Karpas-422 (cell line): ENCODE data around the gene UGT1A8. TPM values are rescaled to one million over a fixed set of nuclear protein-coding genes. Genes with fewer than 3 reads are reported as not detected.
A peak's percentile ranks its signal among the peaks of the same experiment; 100 is the strongest.

ENCODE experiments used
- DNase-seq: peaks from one replicate; pipeline ENCODE4 v3.0.0-alpha.2; 2015
- H2AFZ ChIP-seq: fragments of 200-600 bp; sonication (generic); 2 replicates; pipeline ENCODE4 v1.6.1; 2014; ENCODE audit warnings: antibody characterized with exemption, low read length, mixed read lengths
- H3K27ac ChIP-seq: fragments of 200-600 bp; sonication (generic); 2 replicates; pipeline ENCODE4 v1.5.1; 2014; ENCODE audit warnings: mild to moderate bottlenecking, low read length, moderate library complexity
- H3K27me3 ChIP-seq: fragments of 200-600 bp; sonication (generic); 2 replicates; pipeline ENCODE4 v1.6.1; 2014; ENCODE audit warnings: low read length, mixed read lengths
- H3K36me3 ChIP-seq: fragments of 200-600 bp; sonication (generic); 2 replicates; pipeline ENCODE4 v1.6.1; 2014; ENCODE audit warnings: low read length, mixed read lengths; ENCODE audit not compliant: insufficient read depth
- H3K4me1 ChIP-seq: fragments of 200-600 bp; sonication (generic); 2 replicates; pipeline ENCODE4 v1.6.1; 2014; ENCODE audit warnings: mild to moderate bottlenecking, low read length, mixed read lengths
- H3K4me2 ChIP-seq: fragments of 200-600 bp; sonication (generic); 2 replicates; pipeline ENCODE4 v1.6.1; 2014; ENCODE audit warnings: low read length, low read depth, mild to moderate bottlenecking; ENCODE audit not compliant: poor library complexity, severe bottlenecking
- H3K4me3 ChIP-seq: fragments of 200-600 bp; sonication (generic); 2 replicates; pipeline ENCODE4 v1.5.1; 2014; ENCODE audit warnings: mild to moderate bottlenecking, antibody characterized with exemption, low read length, mixed read lengths
- H3K79me2 ChIP-seq: fragments of 200-600 bp; sonication (generic); 2 replicates; pipeline ENCODE4 v1.6.1; 2014; ENCODE audit warnings: mild to moderate bottlenecking, low read length, mixed read lengths
- H3K9ac ChIP-seq: fragments of 200-600 bp; sonication (generic); 2 replicates; pipeline ENCODE4 v1.6.0; 2014; ENCODE audit warnings: low read length
- H3K9me2 ChIP-seq: fragments of 200-600 bp; sonication (generic), shearing (Covaris generic); replicated peaks from 2 replicates; pipeline ENCODE4 v1.6.0; 2014; ENCODE audit warnings: mild to moderate bottlenecking, low read length, moderate library complexity; ENCODE audit not compliant: insufficient read depth
- H3K9me3 ChIP-seq: fragments of 300-700, 200-600 bp; sonication (generic); 2 replicates; pipeline ENCODE4 v1.6.1; 2014; ENCODE audit warnings: low read length, mixed read lengths
- H4K20me1 ChIP-seq: fragments of 200-600 bp; sonication (generic); 2 replicates; pipeline ENCODE4 v1.6.1; 2014; ENCODE audit warnings: mild to moderate bottlenecking, antibody characterized with exemption, low read length, low read depth; ENCODE audit not compliant: insufficient read depth
- total RNA-seq: library from RNA; depleted of rRNA; stranded (reverse); fragments of >200 nt; shearing (Covaris generic); gene quantifications from 2 replicates; pipeline ENCODE4 v1.2.3, GENCODE V29; 2014; ENCODE audit warnings: low replicate concordance; rRNA removed

UGT1A8 gene
- total RNA-seq, 1 experiment from 2014 or later: not detected

GRCh38 chr2:233819884-233820773 lies 202.7 kb downstream of the UGT1A8 start:
- no peak overlapping the region for H3K4me3 ChIP-seq
- no peak for DNase-seq
- H3K36me3 ChIP-seq: no peaks in the 10 kb centered on the region
- no peak overlapping the region for H3K27ac ChIP-seq
- H3K4me2 ChIP-seq: no peak overlapping the region
- H3K27me3 ChIP-seq: no peaks in the 10 kb centered on the region
- H4K20me1 ChIP-seq: no peaks in the 10 kb centered on the region
- no peak overlapping the region for H3K9ac ChIP-seq
- H3K9me3 ChIP-seq: no peaks in the 10 kb centered on the region
- no peaks in the 10 kb centered on the region for H3K9me2 ChIP-seq
- H3K4me1 ChIP-seq: peaks cover 59% of the 10 kb centered on the region
- H3K79me2 ChIP-seq: no peaks in the 10 kb centered on the region
- no peak overlapping the region for H2AFZ ChIP-seq

- Histone ChIP-seq H3K4me2 (no peak overlapping the region), H3K27me3 (no peaks in the 10 kb centered on the region), H3K9ac (no peak overlapping the region), H3K27ac (no peak overlapping the region), H4K20me1 (no peaks in the 10 kb centered on the region), H2AFZ (no peak overlapping the region), H3K4me3 (no peak overlapping the region), H3K9me3 (no peaks in the 10 kb centered on the region), H3K9me2 (no peaks in the 10 kb centered on the region), H3K79me2 (no peaks in the 10 kb centered on the region), H3K4me1 (peaks cover 60% of the 10 kb centered on the region), H3K36me3 (no peaks in the 10 kb centered on the region)
- no peak for DNase-seq
Observed at GRCh38 chr2:233820774-233821105, 203.3 kb downstream of the UGT1A8 start.

- Histone ChIP-seq H3K9ac (no peak overlapping the region), H3K4me2 (no peak overlapping the region), H3K36me3 (no peaks in the 10 kb centered on the region), H3K4me1 (peaks cover 57% of the 10 kb centered on the region), H4K20me1 (no peaks in the 10 kb centered on the region), H3K9me2 (no peaks in the 10 kb centered on the region), H3K79me2 (no peaks in the 10 kb centered on the region), H3K9me3 (no peaks in the 10 kb centered on the region), H2AFZ (no peak overlapping the region), H3K4me3 (no peak overlapping the region), H3K27me3 (no peaks in the 10 kb centered on the region), H3K27ac (no peak overlapping the region)
- DNase-seq: no peak
Observed at GRCh38 chr2:233821196-233821595, 203.8 kb downstream of the UGT1A8 start.

DNA sequence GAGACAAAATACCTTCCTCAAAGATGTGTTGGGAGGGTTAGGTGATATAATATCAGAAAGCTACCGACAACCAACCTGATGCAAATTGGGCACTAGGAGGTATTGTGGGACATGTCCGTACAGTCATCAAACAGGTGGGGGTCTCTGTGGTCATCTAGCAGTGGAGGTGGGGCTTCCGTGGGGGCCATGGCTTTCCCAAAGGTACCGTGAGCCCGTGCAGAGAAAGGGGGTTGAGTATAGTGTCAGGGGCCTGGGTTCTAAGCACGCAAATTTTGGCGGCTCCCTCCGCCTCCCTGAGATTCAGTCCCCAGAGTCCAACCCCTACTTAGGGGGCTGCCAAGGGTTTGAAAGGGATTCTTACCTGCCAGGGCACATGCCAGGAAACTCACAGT lies 204.3 kb downstream of the UGT1A8 start:
- H3K27me3 ChIP-seq: no peaks in the 10 kb centered on the region

GRCh38 chr2:233822101-233822771 lies 204.8 kb downstream of the UGT1A8 start:
- no peak overlapping the region for H3K4me2 ChIP-seq
- H3K9me2 ChIP-seq: no peaks in the 10 kb centered on the region
- DNase-seq: no peak

More for the DNA sequence above, 204.3 kb downstream of the UGT1A8 start:
- no peak overlapping the region for H3K4me2 ChIP-seq
- no peaks in the 10 kb centered on the region for H3K9me3 ChIP-seq
- H3K9ac ChIP-seq: no peak overlapping the region
- no peak overlapping the region for H3K27ac ChIP-seq
- H3K4me1 ChIP-seq: peaks cover 61% of the 10 kb centered on the region
- no peaks in the 10 kb centered on the region for H3K79me2 ChIP-seq
- H3K36me3 ChIP-seq: no peaks in the 10 kb centered on the region
- no peaks in the 10 kb centered on the region for H4K20me1 ChIP-seq
- no peak overlapping the region for H2AFZ ChIP-seq
- no peak for DNase-seq
- no peak overlapping the region for H3K4me3 ChIP-seq
- no peaks in the 10 kb centered on the region for H3K9me2 ChIP-seq

More at GRCh38 chr2:233822101-233822771, 204.8 kb downstream of the UGT1A8 start:
- Histone ChIP-seq H3K4me1 (peaks cover 63% of the 10 kb centered on the region), H3K27ac (no peak overlapping the region), H4K20me1 (no peaks in the 10 kb centered on the region), H3K36me3 (no peaks in the 10 kb centered on the region), H3K9me3 (no peaks in the 10 kb centered on the region), H3K79me2 (no peaks in the 10 kb centered on the region), H3K27me3 (no peaks in the 10 kb centered on the region), H3K4me3 (no peak overlapping the region), H2AFZ (no peak overlapping the region), H3K9ac (0 out of 2 replicates have a peak overlapping the region, but pooled peaks have one; percentile 35)

Other genes starting within 250 kb of the UGT1A8 start
- gene USP40, start 50.9 kb upstream of the UGT1A8 start, total RNA-seq: 7.9 and 9.5 TPM in 2 replicates
- 0.11 and 0.14 TPM in 2 replicates for gene UGT1A10, start 18.8 kb downstream of the UGT1A8 start, total RNA-seq
- not detected in 2 replicates for gene UGT1A9, start 54.3 kb downstream of the UGT1A8 start, total RNA-seq
- gene UGT1A7, start 64.3 kb downstream of the UGT1A8 start, total RNA-seq: 0.18 TPM in 1 of 2 replicates, not detected in the other
- gene UGT1A6, start 75.3 kb downstream of the UGT1A8 start, total RNA-seq: not detected in 2 replicates
- gene UGT1A5, start 95.3 kb downstream of the UGT1A8 start, total RNA-seq: not detected in 2 replicates
- not detected in 2 replicates for gene UGT1A4, start 101.1 kb downstream of the UGT1A8 start, total RNA-seq
- gene UGT1A3, start 111.4 kb downstream of the UGT1A8 start, total RNA-seq: not detected in 2 replicates
- not detected in 2 replicates for gene UGT1A1, start 142.6 kb downstream of the UGT1A8 start, total RNA-seq
- gene MROH2A, start 160.7 kb downstream of the UGT1A8 start, total RNA-seq: 1.9 and 2.6 TPM in 2 replicates
- gene HJURP, start 236.9 kb downstream of the UGT1A8 start, total RNA-seq: 16.5 and 29.0 TPM in 2 replicates